ENCODE results near the gene NAA10.

GRCh38 chrX:153968255-153968654, 33.4 kb upstream of the NAA10 start:
- TF ChIP-seq CTCF (IDR thresholded peaks at IDR 0.05): no peak
- no peak for TF ChIP-seq EP300 (IDR thresholded peaks at IDR 0.05)

All from esophagus muscularis mucosa (tissue), 3 donors.